ENCODE measurements around the gene DUSP28. TPM values are rescaled to one million over a fixed set of nuclear protein-coding genes. Genes with fewer than 3 reads are reported as not detected.

Gene DUSP28
- total RNA-seq, 4 donors from 2014 or later, result 7.6 to 18.3 (median 13.2) TPM

DNA sequence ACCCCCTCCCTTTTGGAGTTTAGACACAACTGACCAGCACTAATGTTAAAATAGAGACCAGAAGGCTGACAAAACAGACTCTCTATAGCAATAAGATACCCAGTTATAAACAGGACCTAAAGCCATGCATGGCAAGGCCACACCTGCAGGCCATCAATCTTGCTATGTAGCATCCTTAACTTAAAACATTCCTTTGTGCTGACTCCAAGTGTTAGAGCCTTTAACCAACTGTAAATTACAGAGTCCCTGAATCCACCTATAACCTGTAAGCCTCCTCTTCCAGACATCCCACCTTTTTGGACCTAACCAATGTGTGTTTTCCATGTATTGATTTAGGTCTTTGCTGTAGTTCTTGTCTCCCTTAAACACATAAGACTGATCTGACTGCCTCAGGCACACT lies 20.3 kb upstream of the DUSP28 start:
- Histone ChIP-seq H3K9me3 (no peaks in the 10 kb centered on the region), H3K27ac (no peak overlapping the region), H3K36me3 (peaks cover 0 to 15% of the 10 kb centered on the region in 2 donors), H3K27me3 (no peaks in the 10 kb centered on the region), H3K4me3 (no peak overlapping the region), H3K4me1 (no peaks in the 10 kb centered on the region)
- DNase-seq (no peak), ATAC-seq (no peak)
- in situ Hi-C loops (cut with MboI; ENCODE audit: low sequenced_read_pairs in 4 of 4) (no loop called here), intact Hi-C loops (cut with DNase I; ENCODE audit: low total_unique reads) (no loop called here)
- TF ChIP-seq POLR2A (IDR thresholded peaks at IDR 0.05), result no peak
- TF ChIP-seq, protein P1, sequence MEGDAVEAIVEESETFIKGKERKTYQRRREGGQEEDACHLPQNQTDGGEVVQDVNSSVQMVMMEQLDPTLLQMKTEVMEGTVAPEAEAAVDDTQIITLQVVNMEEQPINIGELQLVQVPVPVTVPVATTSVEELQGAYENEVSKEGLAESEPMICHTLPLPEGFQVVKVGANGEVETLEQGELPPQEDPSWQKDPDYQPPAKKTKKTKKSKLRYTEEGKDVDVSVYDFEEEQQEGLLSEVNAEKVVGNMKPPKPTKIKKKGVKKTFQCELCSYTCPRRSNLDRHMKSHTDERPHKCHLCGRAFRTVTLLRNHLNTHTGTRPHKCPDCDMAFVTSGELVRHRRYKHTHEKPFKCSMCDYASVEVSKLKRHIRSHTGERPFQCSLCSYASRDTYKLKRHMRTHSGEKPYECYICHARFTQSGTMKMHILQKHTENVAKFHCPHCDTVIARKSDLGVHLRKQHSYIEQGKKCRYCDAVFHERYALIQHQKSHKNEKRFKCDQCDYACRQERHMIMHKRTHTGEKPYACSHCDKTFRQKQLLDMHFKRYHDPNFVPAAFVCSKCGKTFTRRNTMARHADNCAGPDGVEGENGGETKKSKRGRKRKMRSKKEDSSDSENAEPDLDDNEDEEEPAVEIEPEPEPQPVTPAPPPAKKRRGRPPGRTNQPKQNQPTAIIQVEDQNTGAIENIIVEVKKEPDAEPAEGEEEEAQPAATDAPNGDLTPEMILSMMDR (IDR thresholded peaks at IDR 0.05 in 4 of 5, conservative IDR thresholded peaks at IDR 0.05 in 1 of 5), result no peak

DNA sequence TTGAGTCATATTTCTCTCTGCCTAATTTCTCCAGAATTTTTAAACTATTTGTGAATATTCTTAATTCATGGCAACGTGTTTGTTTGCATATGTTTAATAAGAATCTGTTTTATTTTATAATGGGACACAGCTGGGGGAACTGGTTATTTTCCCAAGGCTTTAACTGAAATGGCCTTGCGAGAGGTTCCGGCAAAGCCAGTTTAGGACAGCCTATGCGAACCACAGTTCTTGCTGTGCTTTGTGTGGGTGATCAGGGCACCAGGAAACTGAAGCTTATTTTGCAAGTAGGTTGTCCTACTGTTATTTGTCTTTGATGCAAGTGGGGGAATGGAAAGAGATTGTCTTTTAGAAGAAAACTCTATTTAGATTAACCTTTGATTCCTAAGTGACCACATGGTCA lies 8.9 kb upstream of the DUSP28 start:
- H3K9me3 ChIP-seq, result no peaks in the 10 kb centered on the region
- in situ Hi-C loops (cut with MboI; ENCODE audit: low sequenced_read_pairs in 4 of 4), result no loop called here
- no peaks in the 10 kb centered on the region for H3K27me3 ChIP-seq
- intact Hi-C loops (cut with DNase I; ENCODE audit: low total_unique reads), result no loop called here
- no peak overlapping the region for H3K4me3 ChIP-seq
- no peaks in the 10 kb centered on the region for H3K4me1 ChIP-seq
- DNase-seq (no peak), ATAC-seq (no peak)
- no peaks in the 10 kb centered on the region for H3K36me3 ChIP-seq
- no peak overlapping the region for H3K27ac ChIP-seq
- TF ChIP-seq POLR2A (IDR thresholded peaks at IDR 0.05), result no peak
- TF ChIP-seq, protein P1 (IDR thresholded peaks at IDR 0.05 in 4 of 5, conservative IDR thresholded peaks at IDR 0.05 in 1 of 5), result no peak

DNA sequence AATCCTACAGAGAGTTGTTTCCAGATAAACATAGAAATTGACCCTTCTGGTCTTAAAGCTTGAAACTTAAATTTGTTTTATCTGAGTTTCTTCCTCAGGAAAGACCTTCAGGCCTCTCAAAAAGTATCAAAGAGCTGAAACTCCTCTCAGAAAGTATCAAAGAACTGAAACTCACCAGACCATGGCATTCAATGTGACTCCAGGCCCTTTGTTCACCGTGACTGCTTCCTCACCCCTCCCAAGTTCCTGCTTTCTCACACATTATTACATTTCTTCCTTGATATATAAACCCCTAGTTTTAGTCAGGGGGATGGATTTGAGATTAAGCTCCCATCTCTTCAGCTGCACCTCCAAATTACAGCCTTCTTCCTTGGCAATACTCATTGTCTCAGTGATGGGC lies 8.3 kb upstream of the DUSP28 start:
- no peak overlapping the region for H3K27ac ChIP-seq
- no peak for DNase-seq
- no peaks in the 10 kb centered on the region for H3K4me1 ChIP-seq
- in situ Hi-C loops (cut with MboI; ENCODE audit: low sequenced_read_pairs in 4 of 4) (no loop called here), intact Hi-C loops (cut with DNase I; ENCODE audit: low total_unique reads) (no loop called here)
- no peak overlapping the region for H3K4me3 ChIP-seq
- H3K36me3 ChIP-seq, result no peaks in the 10 kb centered on the region
- no peaks in the 10 kb centered on the region for H3K9me3 ChIP-seq
- no peak for TF ChIP-seq POLR2A (IDR thresholded peaks at IDR 0.05)
- TF ChIP-seq, protein P1 (IDR thresholded peaks at IDR 0.05 in 4 of 5, conservative IDR thresholded peaks at IDR 0.05 in 1 of 5), result no peak
- H3K27me3 ChIP-seq, result no peaks in the 10 kb centered on the region
- ATAC-seq, result no peak

DNA sequence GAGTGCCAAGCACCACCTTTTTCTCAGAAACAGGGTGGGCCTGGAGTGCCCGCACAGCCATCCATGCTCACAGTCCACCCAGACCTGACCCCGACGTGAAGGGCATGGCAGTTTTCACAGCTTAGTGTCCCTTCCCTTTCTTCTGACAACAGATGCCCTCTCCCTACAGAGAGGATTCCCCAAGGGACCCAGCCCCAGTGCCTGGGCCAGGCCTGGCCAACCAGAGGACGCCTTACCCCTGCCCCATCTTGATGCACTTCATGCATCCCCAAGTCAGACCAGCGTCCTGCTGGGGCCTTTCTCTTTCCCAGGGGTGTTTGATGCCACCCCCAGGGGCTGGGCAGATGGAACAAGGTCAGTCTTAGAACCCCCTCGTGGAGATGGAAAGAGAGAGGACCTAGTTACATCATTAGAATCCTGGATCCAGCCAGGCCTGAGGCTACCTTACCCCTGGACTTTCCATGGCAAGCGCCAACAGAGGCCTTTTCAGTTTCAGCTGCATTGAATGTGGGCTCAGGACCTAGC lies 6.1 kb upstream of the DUSP28 start:
- ATAC-seq (no peak), DNase-seq (no peak)
- intact Hi-C loops (cut with DNase I; ENCODE audit: low total_unique reads) (no loop called here), in situ Hi-C loops (cut with MboI; ENCODE audit: low sequenced_read_pairs in 4 of 4) (no loop called here)
- Histone ChIP-seq H3K36me3 (no peaks in the 10 kb centered on the region), H3K4me3 (no peak overlapping the region), H3K4me1 (peaks cover 5 to 18% of the 10 kb centered on the region in 2 donors), H3K9me3 (no peaks in the 10 kb centered on the region), H3K27ac (no peak overlapping the region), H3K27me3 (no peaks in the 10 kb centered on the region)
- TF ChIP-seq, protein P1 (IDR thresholded peaks at IDR 0.05 in 4 of 5, conservative IDR thresholded peaks at IDR 0.05 in 1 of 5), result no peak
- TF ChIP-seq POLR2A (IDR thresholded peaks at IDR 0.05), result no peak

Measured in gastrocnemius medialis (tissue), 4 donors.